Parathyroid adenoma (tissue), 2 donors: ENCODE measurements around the gene NPBWR2.
"Not testable (repeated sequence)": the region's sequence is repeated elsewhere in the genome, so short reads cannot be mapped to it uniquely, and the experiment has no call there.

Experiments
- H2AFZ ChIP-seq: fragments of 300-600 bp; sonication (generic); one replicate; pipeline ENCODE4 v1.7.0; 2017; ENCODE audit warnings: antibody characterized with exemption, mild to moderate bottlenecking
- H3K27ac ChIP-seq: fragments of 300-600 bp; sonication (generic); one replicate; pipeline ENCODE4 v1.7.0; 2017
- H3K27me3 ChIP-seq: fragments of 300-600 bp; sonication (generic); one replicate; pipeline ENCODE4 v1.7.0; 2017; ENCODE audit warnings: low read length; ENCODE audit not compliant: control insufficient read depth, insufficient read depth
- H3K36me3 ChIP-seq: fragments of 300-600 bp; sonication (generic); one replicate; pipeline ENCODE4 v1.7.0; 2017; ENCODE audit warnings: low read length; ENCODE audit not compliant: control insufficient read depth, insufficient read depth
- H3K4me1 ChIP-seq: fragments of 300-600 bp; sonication (generic); one replicate; pipeline ENCODE4 v1.7.0; 2017; ENCODE audit warnings: control low read depth
- H3K4me2 ChIP-seq: fragments of 300-600 bp; sonication (generic); one replicate; pipeline ENCODE4 v1.7.0; 2017; ENCODE audit warnings: low read length
- H3K4me3 ChIP-seq: fragments of 300-600 bp; sonication (generic); one replicate; pipeline ENCODE4 v1.7.0; 2017; ENCODE audit warnings: low read depth, low read length
- H3K79me2 ChIP-seq: fragments of 300-600 bp; sonication (generic); one replicate; pipeline ENCODE4 v1.7.0; 2017; ENCODE audit warnings: control low read depth
- H3K9ac ChIP-seq: fragments of 300-600 bp; sonication (generic); one replicate; pipeline ENCODE4 v1.7.0; 2017; ENCODE audit warnings: mild to moderate bottlenecking
- H3K9me3 ChIP-seq: fragments of 300-600 bp; sonication (generic); one replicate; pipeline ENCODE4 v1.7.0; 2017; ENCODE audit warnings: low read length; ENCODE audit not compliant: control insufficient read depth
- CTCF ChIP-seq: fragments of 300-600 bp; sonication (generic); IDR thresholded peaks from one replicate; pipeline ENCODE4 v1.7.0; 2017; ENCODE audit warnings: antibody characterized with exemption, mild to moderate bottlenecking
- donor health status: primary hyperparathyroidism.

The NPBWR2 gene

GRCh38 chr20:64091340-64091739 is 16.0 kb downstream of the NPBWR2 start:
- H3K27ac ChIP-seq, result no peak overlapping the region
- H2AFZ ChIP-seq, result no peak overlapping the region
- H3K4me3 ChIP-seq, result no peak overlapping the region
- no peaks in the 10 kb centered on the region for H3K9me3 ChIP-seq
- H3K4me1 ChIP-seq, result peaks cover 15% of the 10 kb centered on the region
- no peak overlapping the region for H3K9ac ChIP-seq
- no peaks in the 10 kb centered on the region for H3K27me3 ChIP-seq
- no peaks in the 10 kb centered on the region for H3K79me2 ChIP-seq
- TF ChIP-seq CTCF, result no peak
- no peak overlapping the region for H3K4me2 ChIP-seq
- H3K36me3 ChIP-seq, result no peaks in the 10 kb centered on the region

GRCh38 chr20:64090165-64090564 is 17.2 kb downstream of the NPBWR2 start:
- Histone ChIP-seq H2AFZ (no peak overlapping the region), H3K9ac (no peak overlapping the region), H3K4me3 (no peak overlapping the region), H3K4me1 (peaks cover 5% of the 10 kb centered on the region), H3K79me2 (no peaks in the 10 kb centered on the region), H3K9me3 (no peaks in the 10 kb centered on the region), H3K27me3 (no peaks in the 10 kb centered on the region), H3K27ac (no peak overlapping the region), H3K4me2 (no peak overlapping the region), H3K36me3 (no peaks in the 10 kb centered on the region)
- TF ChIP-seq CTCF, result no peak

- not testable (repeated sequence) for H3K4me2 ChIP-seq
These were observed 18.8 kb downstream of the NPBWR2 start for GRCh38 chr20:64088586-64088985.

GRCh38 chr20:64087226-64087825 is 20.0 kb downstream of the NPBWR2 start:
- not testable (repeated sequence) for H3K4me3 ChIP-seq, H3K9ac ChIP-seq, H2AFZ ChIP-seq, H3K27ac ChIP-seq, H3K9me3 ChIP-seq, H3K36me3 ChIP-seq, H3K27me3 ChIP-seq, H3K4me2 ChIP-seq, H3K79me2 ChIP-seq
- H3K4me1 ChIP-seq, result peaks cover 14% of the 10 kb centered on the region

More at GRCh38 chr20:64088586-64088985, 18.8 kb downstream of the NPBWR2 start:
- H3K36me3 ChIP-seq, H2AFZ ChIP-seq, H3K9ac ChIP-seq, H3K27ac ChIP-seq, H3K79me2 ChIP-seq, H3K9me3 ChIP-seq, H3K27me3 ChIP-seq, H3K4me3 ChIP-seq: not testable (repeated sequence)
- H3K4me1 ChIP-seq, result peaks cover 12% of the 10 kb centered on the region

GRCh38 chr20:64086801-64087200 is 20.6 kb downstream of the NPBWR2 start:
- H3K9ac ChIP-seq, result no peak overlapping the region
- H3K79me2 ChIP-seq, result no peaks in the 10 kb centered on the region
- H2AFZ ChIP-seq, result no peak overlapping the region
- H3K4me1 ChIP-seq, result peaks cover 16% of the 10 kb centered on the region
- no peak overlapping the region for H3K4me2 ChIP-seq
- no peaks in the 10 kb centered on the region for H3K36me3 ChIP-seq
- no peak overlapping the region for H3K4me3 ChIP-seq
- H3K27me3 ChIP-seq, result no peaks in the 10 kb centered on the region
- no peak for TF ChIP-seq CTCF
- H3K9me3 ChIP-seq, result no peaks in the 10 kb centered on the region
- H3K27ac ChIP-seq, result no peak overlapping the region

- H3K9ac ChIP-seq, result no peak overlapping the region
- peak overlapping the region; percentile 65 for H3K27ac ChIP-seq
- H3K4me1 ChIP-seq, result peaks cover 16% of the 10 kb centered on the region
- no peaks in the 10 kb centered on the region for H3K36me3 ChIP-seq
- H3K9me3 ChIP-seq, result no peaks in the 10 kb centered on the region
- no peaks in the 10 kb centered on the region for H3K79me2 ChIP-seq
- H3K4me3 ChIP-seq, result no peak overlapping the region
- no peak overlapping the region for H3K4me2 ChIP-seq
- H3K27me3 ChIP-seq, result no peaks in the 10 kb centered on the region
- no peak for TF ChIP-seq CTCF
- H2AFZ ChIP-seq, result peak overlapping the region; percentile 91
These were observed 22.6 kb downstream of the NPBWR2 start for GRCh38 chr20:64084685-64085152.
